SKM-1 treated with dmso at 0.1 percent for 144 hours (cell line): ENCODE results near the gene TTC27.
"Not testable (repeated sequence)": the region's sequence is repeated elsewhere in the genome, so short reads cannot be mapped to it uniquely, and the experiment has no call there.

Experiments
- DNase-seq: peaks from one replicate; lab custom pipeline; 2025; ENCODE audit not compliant: unreplicated experiment; lab: John Stamatoyannopoulos, UW

The TTC27 gene

GRCh38 chr2:32846274-32846673 is 218.4 kb downstream of the TTC27 start:
- not testable (repeated sequence) for DNase-seq

GRCh38 chr2:32847734-32848133 is 219.9 kb downstream of the TTC27 start:
- no peak for DNase-seq

- no peak for DNase-seq
Measured at GRCh38 chr2:32849456-32850194, 221.8 kb downstream of the TTC27 start.

- DNase-seq: no peak
Measured at GRCh38 chr2:32851777-32852439, 224.1 kb downstream of the TTC27 start.

GRCh38 chr2:32852856-32853255 is 225.0 kb downstream of the TTC27 start:
- no peak for DNase-seq

GRCh38 chr2:32856891-32857290 is 229.0 kb downstream of the TTC27 start:
- no peak for DNase-seq

- no peak for DNase-seq
Measured at GRCh38 chr2:32858713-32859112, 230.9 kb downstream of the TTC27 start.

GRCh38 chr2:32860385-32860784 is 232.5 kb downstream of the TTC27 start:
- no peak for DNase-seq

GRCh38 chr2:32862269-32863055 is 234.6 kb downstream of the TTC27 start:
- DNase-seq: no peak

- DNase-seq: no peak
Measured at GRCh38 chr2:32863326-32863725, 235.5 kb downstream of the TTC27 start.

GRCh38 chr2:32863803-32864202 is 236.0 kb downstream of the TTC27 start:
- DNase-seq: no peak

- no peak for DNase-seq
Measured at GRCh38 chr2:32864334-32865111, 236.7 kb downstream of the TTC27 start.

- no peak for DNase-seq
Measured at GRCh38 chr2:32865399-32866068, 237.7 kb downstream of the TTC27 start.

GRCh38 chr2:32866462-32866861 is 238.6 kb downstream of the TTC27 start:
- DNase-seq: not testable (repeated sequence)
